Measurements from ENCODE around the gene ITFG1.
A peak's percentile ranks its signal among the peaks of the same experiment; 100 is the strongest.
"Not testable (repeated sequence)": the region's sequence is repeated elsewhere in the genome, so short reads cannot be mapped to it uniquely, and the experiment has no call there.

ITFG1 gene

DNA sequence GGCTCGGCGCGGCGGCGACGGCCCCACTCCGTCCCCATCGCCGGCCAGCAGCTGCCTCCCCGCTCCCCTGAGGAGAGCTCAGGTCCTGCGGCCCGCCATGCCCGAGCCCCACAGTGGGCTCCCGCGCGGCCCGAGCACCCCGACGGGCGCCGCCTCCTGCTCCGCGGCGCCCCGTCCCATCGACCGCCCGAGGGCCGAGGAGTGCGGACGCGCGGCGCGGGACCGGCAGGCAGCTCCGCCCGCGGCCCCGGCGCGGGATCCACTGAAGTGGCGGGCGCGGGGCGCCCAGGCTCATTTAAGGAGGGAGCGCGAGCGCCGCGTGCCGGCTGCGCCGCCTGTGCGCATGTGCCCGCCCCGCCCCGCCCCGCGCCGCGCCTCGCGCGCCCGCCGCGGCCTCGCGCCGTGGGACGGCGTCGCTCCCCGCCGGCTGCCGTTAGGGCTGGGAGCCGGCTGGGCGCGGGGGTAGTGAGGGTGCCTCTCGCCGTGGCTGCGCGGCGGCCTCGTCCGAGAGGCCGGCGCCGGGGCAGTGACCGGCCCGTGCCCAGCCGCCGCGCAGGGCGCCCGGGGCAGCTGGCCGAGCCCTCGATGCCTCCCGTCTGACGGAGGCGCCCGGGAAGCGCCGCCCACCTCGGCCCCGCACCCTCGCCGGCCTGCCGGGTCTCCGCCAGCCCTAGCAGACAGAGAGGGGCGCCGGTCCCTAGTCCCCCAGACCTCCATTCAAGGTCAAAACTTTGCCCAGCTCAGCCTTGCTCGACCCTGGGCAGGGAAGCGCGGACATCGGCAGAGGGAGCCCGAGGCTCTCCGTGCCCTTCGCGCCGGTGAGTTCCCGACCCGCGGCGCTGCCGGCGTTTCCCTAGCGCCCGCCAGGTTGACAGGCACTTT lies 316.9 kb downstream of the ITFG1 start, which contains the start of gene NETO2:
TSS of gene NETO2 (minus strand) at position 269 of the 882 bp plus-strand sequence. CDS start 333 bp downstream, outside the sequence.
- DNase-seq = no peak

DNA sequence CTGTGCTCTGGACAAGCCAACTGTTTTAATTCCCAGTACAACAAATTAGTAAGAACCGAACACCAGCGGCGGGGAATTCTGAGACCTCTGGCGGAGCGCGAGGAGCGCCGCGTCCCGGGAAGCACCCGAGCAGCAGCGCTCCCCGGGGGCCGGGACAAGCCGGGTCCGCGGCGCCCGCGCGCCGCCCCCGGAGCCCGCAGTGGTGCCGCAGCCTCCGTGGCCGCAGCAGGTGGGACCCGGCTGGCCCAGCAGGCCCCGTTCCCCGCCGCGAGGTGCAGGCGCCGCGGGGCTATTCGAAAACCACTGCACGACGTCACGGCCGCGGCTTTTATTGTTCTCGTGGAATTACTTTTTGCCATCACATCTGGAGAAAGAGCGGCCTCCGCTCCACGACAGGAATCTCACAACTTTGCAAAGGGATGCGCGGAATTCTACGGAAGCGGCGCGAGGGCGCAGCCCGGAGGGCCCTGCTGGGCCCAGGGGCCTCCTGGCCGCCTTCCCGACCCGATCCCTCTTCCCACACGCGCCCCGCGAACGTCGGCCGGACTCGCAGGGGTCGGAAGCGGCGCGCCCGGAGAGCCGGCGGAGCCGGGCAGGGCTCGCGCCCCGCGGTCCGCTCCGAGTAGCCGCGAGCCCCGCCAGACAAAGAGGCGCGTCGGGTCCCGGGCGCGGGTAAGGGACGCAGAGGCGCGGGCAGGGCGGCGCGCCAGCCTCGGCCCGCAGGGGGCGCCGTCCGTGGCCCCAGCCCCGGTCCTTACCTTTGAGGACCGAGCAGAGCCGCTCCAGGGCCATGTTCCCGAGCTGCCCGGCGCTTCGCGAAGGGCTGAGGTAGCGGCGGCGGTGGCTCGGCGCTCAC lies 317.8 kb downstream of the ITFG1 start:
- DNase-seq = no peak

DNA sequence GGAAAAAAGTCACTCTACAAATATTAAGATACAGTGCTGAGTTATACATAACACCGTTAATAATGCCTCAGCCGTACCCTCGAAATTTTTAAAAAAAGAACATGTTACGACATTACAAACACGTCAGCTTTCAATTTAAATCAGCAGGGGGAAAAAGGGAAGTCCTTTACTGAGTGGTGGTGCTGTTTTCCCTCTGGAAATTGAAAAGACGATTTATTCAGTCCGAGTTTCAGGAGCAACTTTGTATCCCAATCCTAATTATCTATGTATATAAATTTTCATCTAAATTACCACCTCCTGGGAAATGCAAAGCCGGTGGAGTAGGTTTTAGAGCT lies 318.4 kb downstream of the ITFG1 start:
- DNase-seq = no peak

DNA sequence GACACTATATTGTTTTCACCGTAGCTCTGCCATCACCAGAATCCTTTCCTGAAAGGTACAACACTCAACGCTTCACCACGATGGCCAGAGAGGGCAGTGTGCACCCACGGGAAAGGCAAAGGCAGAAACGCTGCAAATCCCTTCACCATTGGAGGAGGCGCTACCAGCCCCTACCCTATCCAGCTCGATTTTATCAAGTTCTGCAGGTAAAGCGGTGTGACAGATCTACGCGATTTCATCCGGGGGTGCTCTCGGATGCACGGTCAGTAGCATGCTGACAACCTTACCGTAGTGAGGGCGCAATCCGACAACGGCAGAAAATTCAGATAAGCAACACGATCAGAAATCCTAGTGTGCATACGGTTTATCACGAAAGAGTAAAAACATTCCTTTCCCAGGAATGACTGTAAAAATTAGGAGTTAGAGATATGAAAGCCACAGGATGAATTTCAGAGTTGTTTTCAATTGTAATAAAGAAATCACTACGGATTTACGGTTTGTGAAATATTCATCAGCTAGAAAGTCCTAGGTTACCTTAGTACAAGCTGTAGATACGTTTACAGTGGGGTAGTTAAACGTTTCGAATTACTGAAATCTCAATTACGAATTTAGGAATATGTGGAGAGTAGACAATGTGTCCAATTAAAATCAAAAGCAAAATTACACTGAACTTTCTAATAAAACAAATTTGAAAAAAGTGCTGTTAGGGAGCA lies 318.9 kb downstream of the ITFG1 start:
- DNase-seq = peak; percentile 73

DNA sequence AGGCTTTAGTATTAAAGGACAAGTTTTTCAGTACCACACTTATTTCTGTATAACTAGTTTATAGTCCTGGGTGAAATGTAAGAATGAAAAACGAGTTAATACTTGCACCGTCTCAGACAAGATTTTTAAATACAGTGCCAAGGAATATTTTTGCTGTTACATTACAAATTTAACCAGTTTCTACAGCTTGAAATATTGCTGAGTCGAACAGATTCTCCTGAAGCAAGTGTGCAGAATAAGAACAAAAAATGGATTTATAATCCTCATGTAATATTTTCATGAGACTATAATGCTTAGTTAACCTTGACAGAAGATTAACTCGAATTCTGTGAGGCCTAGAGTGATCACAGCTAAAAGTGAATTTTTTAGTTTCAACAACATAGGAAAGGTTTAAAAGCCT lies 320.2 kb downstream of the ITFG1 start:
- no peak for DNase-seq

DNA sequence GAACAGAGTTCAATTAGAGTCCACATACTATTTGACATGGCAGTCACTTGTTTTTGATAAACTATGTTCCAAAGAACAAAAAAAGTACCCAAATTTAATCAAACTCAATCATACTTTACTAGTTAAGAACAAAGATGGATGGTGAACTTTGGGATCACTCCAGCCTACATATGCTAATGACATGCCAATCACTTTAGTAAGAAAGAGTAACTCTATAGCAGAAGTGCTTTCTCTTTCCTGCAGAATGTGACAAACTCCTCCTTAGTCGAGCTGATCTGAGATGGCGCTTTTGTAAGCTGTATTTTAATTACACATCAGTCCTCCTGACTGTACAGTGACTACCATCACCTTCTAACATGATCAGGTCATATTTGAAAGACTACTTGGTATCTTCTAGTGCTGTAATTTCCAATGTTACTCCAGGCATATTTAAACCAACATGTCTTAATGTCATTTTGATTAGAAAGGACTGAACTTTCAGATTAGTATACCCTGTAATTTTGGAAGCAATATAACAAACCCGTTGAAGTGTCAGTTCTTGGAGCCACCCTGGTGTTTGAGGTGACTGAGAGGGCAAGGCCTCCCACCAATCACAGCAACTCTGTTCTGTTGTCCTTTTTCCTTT lies 321.2 kb downstream of the ITFG1 start:
- no peak for DNase-seq

DNA sequence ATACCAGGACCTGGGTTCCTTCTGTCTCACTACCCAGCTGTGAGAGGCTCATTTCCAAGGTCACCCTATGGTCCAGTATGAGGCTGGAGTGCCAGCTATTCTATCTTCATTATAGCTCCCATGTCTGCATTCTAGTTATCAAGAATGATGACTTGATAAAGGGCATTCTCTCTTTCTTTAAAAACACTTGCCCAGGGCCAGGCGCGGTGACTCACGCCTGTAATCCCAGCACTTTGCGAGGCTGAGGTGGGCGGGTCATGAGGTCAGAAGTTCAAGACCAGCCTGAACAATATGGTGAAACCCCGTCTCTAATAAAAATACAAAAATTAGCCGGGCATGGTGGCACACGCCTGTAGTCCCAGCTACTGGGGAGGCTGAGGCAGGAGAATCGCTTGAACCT lies 322.9 kb downstream of the ITFG1 start:
- not testable (repeated sequence) for DNase-seq

DNA sequence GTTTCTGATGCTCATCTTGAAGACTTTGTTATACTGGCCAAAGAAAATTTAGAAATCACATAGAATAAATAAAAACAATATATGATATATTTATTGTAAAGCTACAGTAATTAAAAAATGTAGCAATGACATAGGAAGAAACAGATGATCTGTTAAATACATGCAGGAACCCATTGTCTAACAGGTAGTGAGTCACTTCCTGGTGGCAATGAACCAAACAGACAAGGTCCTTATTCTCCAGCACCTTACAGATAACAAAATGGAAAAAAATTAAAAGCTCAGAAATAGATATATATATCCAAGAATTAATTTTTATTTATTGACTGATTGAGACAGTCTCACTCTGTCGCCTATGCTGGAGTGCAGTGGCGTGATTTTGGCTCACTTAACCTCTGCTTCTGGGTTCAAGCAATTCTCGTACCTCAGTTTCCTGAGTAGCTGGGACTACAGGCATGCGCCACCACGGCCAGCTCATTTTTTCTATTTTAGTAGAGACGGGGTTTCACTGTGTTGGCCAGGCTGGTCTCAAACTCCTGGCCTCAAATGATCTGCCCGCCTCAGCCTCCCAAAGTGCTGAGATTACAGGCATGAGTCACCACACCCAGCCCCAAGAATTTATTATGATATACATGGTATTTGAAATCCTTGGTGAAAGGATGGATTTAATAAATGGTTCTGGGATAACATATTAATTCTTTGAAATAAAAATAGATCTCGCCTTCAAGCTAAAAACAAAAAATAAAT lies 324.6 kb downstream of the ITFG1 start:
- DNase-seq = no peak

DNA sequence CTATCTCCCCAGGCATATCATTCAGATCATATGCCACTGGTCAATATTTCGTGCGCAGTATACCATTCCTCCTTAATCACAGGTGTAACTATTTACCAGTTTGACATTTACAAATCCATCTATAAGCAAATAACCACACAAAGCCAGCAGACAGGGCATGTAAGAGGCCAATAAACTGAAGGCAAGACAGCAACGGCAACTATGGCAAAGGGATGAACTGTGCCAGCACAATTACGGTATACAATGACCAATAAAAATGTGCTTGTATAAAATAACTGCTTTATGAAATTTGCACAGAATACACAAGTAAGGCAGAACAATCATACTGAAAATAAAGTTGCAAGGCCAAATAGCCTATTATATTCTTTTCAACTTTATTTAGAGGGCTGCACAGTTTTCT lies 326.3 kb downstream of the ITFG1 start:
- DNase-seq = no peak

DNA sequence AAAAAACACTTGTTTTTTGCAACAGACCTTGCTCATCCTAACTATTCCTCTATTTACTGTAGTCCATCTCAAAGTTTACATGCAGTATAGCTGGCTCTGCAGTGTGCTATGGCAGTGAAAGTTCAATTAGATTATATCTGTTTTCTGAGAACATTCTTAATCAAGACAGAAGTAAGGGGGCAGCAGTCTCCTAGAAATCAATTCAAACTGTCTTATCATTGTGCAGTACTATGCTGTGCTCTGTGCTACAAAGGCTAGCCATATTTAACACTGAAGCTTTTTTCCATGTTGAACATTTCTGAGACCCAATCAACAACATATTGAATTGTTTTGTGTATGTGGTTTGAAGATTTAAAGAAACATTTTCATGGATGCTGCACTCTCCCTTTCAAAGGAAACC lies 328.6 kb downstream of the ITFG1 start:
- no peak for DNase-seq

DNA sequence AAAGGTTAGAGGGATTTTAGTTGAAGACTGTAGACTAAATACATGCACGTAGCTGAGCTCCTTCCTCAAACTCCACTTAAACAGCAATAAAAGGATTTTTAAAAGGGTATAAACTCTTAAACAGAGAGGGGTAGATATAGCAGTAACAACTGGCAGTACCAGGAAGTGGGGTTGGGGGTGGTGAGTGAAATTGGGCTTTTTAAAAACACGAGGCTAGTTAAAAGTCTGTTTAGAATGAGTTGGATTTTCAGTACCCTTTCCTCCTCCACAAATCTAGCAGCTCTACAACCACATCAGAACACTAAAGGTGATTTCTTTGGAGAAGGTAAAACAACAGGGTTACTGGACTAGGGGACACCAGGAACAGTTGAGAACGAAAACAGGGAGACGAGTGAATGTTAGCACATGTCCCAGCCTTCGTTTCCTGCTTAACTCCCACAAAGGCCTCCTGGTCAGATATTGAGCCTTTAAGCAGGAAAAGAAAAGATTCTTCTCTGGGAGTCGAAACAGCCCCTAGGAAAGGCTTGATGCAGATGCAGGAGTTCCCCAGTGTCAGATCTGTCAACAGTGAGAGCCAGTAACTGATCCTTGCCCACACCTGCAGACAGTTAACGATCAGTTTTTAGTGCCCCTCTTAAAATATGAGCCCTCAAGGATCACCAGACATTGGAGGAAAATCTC lies 331.0 kb downstream of the ITFG1 start:
- no peak for DNase-seq

DNA sequence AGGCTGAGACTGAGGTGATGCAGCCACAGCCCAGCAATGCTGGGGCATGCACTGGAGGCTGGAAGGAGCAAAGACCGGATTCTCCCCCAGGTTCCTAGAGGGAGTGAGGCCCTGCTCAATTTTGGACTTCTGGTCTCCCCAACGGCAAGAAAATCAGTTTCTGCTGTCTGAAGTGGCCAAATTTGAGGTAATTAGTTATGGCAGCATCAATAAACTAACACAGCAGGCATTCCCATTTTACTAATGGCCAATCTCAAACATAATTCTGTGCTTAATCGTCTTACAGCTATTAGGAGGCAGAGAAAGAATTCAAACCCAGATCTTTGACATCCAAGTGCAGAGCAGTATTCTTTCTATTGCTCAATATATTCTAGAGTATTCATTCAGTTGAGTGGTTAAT lies 333.3 kb downstream of the ITFG1 start:
- no peak for DNase-seq

DNA sequence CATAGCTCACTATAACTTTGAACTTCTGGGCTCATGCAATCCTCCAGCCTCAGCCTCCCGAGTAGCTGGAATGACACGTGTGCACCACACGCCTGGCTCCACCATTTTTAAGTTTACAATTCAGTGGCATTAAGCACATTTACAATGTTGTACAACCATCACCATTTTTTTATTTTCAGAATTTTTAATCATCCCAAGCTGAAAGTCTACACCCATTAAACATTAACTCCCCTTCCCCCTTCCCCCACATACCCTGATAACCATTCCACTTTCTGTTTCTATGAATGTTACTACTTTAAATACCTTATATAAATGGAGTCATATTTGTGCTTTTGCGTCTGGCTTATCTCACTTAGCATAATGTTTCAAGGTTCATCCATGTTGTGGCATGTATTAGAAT lies 335.1 kb downstream of the ITFG1 start:
- no peak for DNase-seq

DNA sequence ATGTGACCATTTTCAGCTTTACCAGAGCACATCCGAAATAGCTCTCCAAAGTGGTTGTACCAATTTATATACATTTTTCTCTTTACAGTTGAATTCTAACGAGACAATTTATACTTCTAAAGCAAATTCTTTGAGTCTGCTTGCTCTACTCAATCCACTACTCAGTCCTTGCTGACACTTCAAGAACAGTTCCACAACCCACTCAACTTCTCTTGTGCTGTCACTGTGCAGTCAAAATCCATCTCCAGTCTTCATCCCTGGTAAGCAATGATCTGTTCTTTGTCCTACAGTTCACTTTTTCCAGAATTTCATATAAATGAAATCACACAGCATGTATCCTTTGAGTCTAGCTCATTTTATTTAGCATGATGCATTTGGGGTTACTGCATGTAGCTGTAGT lies 347.7 kb downstream of the ITFG1 start:
- no peak for DNase-seq

DNA sequence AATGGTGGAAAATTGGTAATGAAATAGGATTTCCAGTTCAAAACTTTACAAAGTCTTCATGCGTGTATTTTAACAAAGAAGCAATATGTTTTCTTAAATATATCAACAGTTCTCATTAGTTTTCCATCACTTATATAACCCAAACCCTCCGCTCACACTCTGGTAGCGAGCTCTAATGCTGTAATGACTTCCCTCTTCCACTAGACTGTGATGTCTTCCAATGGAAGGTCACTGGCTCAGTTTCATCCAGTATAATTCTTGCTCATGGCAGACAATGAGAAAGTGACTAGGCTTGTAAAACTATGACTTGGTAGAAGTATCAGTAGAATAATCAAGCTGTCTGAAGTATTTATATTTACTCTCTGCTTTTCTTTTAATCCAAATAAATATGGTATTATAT lies 349.9 kb downstream of the ITFG1 start:
- no peak for DNase-seq

DNA sequence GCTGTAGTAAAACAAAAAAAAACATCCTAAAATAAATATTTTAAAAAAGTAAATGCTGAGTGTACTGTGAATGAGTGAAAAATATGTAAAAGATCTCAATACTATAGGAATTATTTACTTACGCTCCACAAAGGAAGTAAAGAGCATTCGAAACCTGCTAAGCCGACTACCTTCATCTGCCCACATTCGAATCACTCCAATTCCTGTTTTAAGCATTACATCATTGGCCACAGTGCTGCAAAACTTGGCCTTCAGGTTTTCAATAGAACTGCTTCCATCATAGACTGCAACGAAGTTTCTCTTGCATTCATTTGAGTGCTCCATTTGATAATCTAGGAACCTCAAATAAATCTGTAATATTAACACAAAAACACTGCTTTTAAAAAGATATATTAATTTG lies 351.5 kb downstream of the ITFG1 start:
- no peak for DNase-seq

Measured in NCI-H1436 treated with DMSO at 0.1 percent for 48 hours (cell line).